Activated T-helper 1 cell treated with anti-CD3 and anti-CD28 coated beads, Interleukin-12 subunit alpha, Interleukin-12 subunit beta, Interleukin-2, Interleukin-4 antibody, amounts not matched to agents 30 ng/mL and 10 ng/mL and 1 ng/mL, durations not matched to agents 14 hours and 24 hours and 36 hours (primary cell): Measurements from ENCODE around the gene C4orf33. TPM values are rescaled to one million over a fixed set of nuclear protein-coding genes. Genes with fewer than 3 reads are reported as not detected.

ENCODE experiments used
- total RNA-seq: library from RNA; stranded (reverse); gene quantifications from 2 replicates; pipeline ENCODE4 v1.2.3, GENCODE V29; 2022

C4orf33 gene
- total RNA-seq, 1 donor from 2014 or later = 7.2 TPM

Other genes with a start within 250 kb of the C4orf33 start
- gene SCLT1, start 2.6 kb upstream of the C4orf33 start, total RNA-seq = 24.3 and 24.4 TPM in 2 replicates